Osteoblast (primary cell): ENCODE measurements around the gene RAD9B. TPM values are rescaled to one million over a fixed set of nuclear protein-coding genes. Genes with fewer than 3 reads are reported as not detected.

Experiments
- DNase-seq: peaks from one replicate; pipeline ENCODE4 v3.0.0; 2011; ENCODE audit warnings: low spot score, mixed read lengths; ENCODE audit not compliant: insufficient read length; ENCODE audit errors: missing footprints
- H2AFZ ChIP-seq: 2 replicates; pipeline ENCODE4 v1.6.0; 2011; ENCODE audit warnings: mild to moderate bottlenecking, low read length
- H3K27ac ChIP-seq: 2 replicates; pipeline ENCODE4 v1.5.1; 2011; ENCODE audit warnings: mild to moderate bottlenecking, low read depth, low read length, moderate library complexity
- H3K27me3 ChIP-seq: 2 replicates; pipeline ENCODE4 v1.6.0; 2012; ENCODE audit warnings: mild to moderate bottlenecking, control low read depth, inconsistent platforms, low read length, moderate library complexity; ENCODE audit not compliant: insufficient read depth
- H3K36me3 ChIP-seq: 2 replicates; pipeline ENCODE4 v1.5.1; 2011; ENCODE audit warnings: mild to moderate bottlenecking, low read length, control low read depth, moderate library complexity; ENCODE audit not compliant: insufficient read depth
- H3K4me1 ChIP-seq: 2 replicates; pipeline ENCODE4 v1.5.1; 2011; ENCODE audit warnings: mild to moderate bottlenecking, low read length, control low read depth, moderate library complexity; ENCODE audit not compliant: insufficient read depth
- H3K4me2 ChIP-seq: 2 replicates; pipeline ENCODE4 v1.6.0; 2011; ENCODE audit warnings: mild to moderate bottlenecking, low read length; ENCODE audit not compliant: insufficient read depth
- H3K4me3 ChIP-seq: fragments of 200-600 bp; sonication (generic); 3 replicates; pipeline ENCODE4 v1.5.1; 2012; ENCODE audit warnings: mild to moderate bottlenecking, low read length, inconsistent platforms; ENCODE audit not compliant: insufficient read depth
- H3K79me2 ChIP-seq: 2 replicates; pipeline ENCODE4 v1.6.0; 2012; ENCODE audit warnings: mild to moderate bottlenecking, low read length, control low read depth, inconsistent platforms; ENCODE audit not compliant: insufficient read depth
- H3K9me3 ChIP-seq: 2 replicates; pipeline ENCODE4 v1.5.1; 2011; ENCODE audit warnings: low read depth, low read length, control low read depth
- H4K20me1 ChIP-seq: 2 replicates; pipeline ENCODE4 v1.6.0; 2012; ENCODE audit warnings: mild to moderate bottlenecking, low read length, control low read depth; ENCODE audit not compliant: insufficient read depth
- total RNA-seq: library from RNA; depleted of rRNA; stranded (reverse); fragments of >200 nt; gene quantifications from 2 replicates; pipeline ENCODE4 v1.2.3, GENCODE V29; 2012
- TF ChIP-seq, protein P1 (sequence below): IDR thresholded peaks from 2 replicates; pipeline ENCODE4 v1.5.1; 2011; ENCODE audit warnings: mild to moderate bottlenecking, low read depth, low read length, moderate library complexity; ENCODE audit errors: extremely low read depth

Gene RAD9B
- total RNA-seq, 1 donor = 0.36 TPM

DNA sequence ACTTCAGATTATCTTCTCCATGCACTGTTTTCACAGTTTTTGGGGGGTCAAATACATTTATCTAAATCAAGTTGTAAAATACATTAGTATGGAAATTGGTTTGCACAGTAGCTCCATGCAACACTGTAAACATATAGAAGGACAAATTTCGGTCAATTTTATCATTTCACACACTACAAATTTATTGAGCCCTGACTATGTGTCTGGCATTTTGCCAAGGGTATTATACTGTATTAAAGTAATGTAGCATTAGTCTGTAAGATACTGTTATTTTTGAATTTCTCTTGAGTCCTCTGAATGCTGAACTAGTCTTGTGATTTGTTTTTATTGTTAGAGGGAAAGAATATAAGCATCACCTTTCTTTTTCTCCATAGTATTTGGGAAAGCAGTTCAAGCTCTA is 1.3 kb downstream of the RAD9B start:
- H3K4me1 ChIP-seq = peaks cover 30% of the 10 kb centered on the region
- peaks cover 35% of the 10 kb centered on the region for H3K79me2 ChIP-seq
- no peak for DNase-seq
- H3K27me3 ChIP-seq = no peaks in the 10 kb centered on the region
- H3K36me3 ChIP-seq = peaks cover 14% of the 10 kb centered on the region
- TF ChIP-seq, protein P1, sequence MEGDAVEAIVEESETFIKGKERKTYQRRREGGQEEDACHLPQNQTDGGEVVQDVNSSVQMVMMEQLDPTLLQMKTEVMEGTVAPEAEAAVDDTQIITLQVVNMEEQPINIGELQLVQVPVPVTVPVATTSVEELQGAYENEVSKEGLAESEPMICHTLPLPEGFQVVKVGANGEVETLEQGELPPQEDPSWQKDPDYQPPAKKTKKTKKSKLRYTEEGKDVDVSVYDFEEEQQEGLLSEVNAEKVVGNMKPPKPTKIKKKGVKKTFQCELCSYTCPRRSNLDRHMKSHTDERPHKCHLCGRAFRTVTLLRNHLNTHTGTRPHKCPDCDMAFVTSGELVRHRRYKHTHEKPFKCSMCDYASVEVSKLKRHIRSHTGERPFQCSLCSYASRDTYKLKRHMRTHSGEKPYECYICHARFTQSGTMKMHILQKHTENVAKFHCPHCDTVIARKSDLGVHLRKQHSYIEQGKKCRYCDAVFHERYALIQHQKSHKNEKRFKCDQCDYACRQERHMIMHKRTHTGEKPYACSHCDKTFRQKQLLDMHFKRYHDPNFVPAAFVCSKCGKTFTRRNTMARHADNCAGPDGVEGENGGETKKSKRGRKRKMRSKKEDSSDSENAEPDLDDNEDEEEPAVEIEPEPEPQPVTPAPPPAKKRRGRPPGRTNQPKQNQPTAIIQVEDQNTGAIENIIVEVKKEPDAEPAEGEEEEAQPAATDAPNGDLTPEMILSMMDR = no peak
- H3K27ac ChIP-seq = no peak overlapping the region
- no peaks in the 10 kb centered on the region for H3K9me3 ChIP-seq
- no peak overlapping the region for H2AFZ ChIP-seq
- H3K4me3 ChIP-seq = no peak overlapping the region
- no peak overlapping the region for H3K4me2 ChIP-seq
- no peaks in the 10 kb centered on the region for H4K20me1 ChIP-seq

DNA sequence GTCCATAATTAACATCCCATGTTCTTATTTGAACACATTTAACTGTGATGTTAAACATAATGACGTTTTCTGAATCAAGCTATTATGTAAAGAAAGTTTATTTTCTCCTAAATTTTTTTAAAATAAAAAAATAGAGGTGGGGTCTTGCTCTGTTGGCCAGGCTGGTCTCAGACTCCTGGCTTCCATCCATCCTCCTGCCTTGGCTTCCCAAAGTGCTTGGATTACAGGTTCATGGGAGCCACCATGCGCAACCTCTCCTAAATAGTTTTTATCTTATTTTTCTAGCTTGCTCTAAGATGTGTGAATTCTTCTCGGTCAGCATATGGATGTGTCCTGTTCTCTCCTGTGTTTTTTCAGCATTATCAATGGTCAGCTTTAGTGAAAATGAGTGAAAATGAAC is 3.2 kb downstream of the RAD9B start:
- Histone ChIP-seq H3K79me2 (peaks cover 16% of the 10 kb centered on the region), H4K20me1 (no peaks in the 10 kb centered on the region), H3K4me2 (no peak overlapping the region), H3K27ac (no peak overlapping the region), H2AFZ (no peak overlapping the region), H3K27me3 (no peaks in the 10 kb centered on the region), H3K9me3 (no peaks in the 10 kb centered on the region), H3K4me1 (peaks cover 12% of the 10 kb centered on the region), H3K4me3 (no peak overlapping the region), H3K36me3 (peaks cover under 1% of the 10 kb centered on the region)
- DNase-seq = no peak
- TF ChIP-seq, protein P1 = no peak

DNA sequence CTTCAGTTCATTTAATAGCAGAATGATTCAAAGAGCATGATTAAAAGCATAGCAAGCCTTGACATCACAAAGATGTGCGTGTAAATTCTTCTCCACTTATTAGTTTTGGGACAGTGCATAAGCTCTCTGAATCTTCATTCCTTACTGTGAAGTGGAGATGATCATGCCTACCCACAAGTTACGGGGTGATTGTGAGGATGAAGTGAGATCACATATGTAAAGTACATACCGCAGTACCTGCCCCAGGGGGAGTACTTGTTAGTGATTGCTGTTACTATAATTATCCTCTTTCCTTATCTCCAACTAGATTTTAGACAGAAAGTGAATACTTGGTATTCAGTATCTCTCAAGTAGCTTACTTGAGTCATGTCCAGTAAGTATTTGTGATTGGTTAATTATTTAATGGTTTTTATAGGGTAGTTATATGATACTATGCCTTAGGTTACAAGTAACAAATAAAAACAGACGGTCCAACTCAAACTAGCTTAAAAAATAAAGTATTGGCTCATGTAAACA is 6.0 kb downstream of the RAD9B start:
- no peaks in the 10 kb centered on the region for H3K79me2 ChIP-seq
- H2AFZ ChIP-seq = no peak overlapping the region
- no peaks in the 10 kb centered on the region for H3K36me3 ChIP-seq
- no peaks in the 10 kb centered on the region for H3K9me3 ChIP-seq
- TF ChIP-seq, protein P1 = no peak
- no peak overlapping the region for H3K4me3 ChIP-seq
- DNase-seq = no peak
- H3K4me1 ChIP-seq = no peaks in the 10 kb centered on the region
- H3K4me2 ChIP-seq = no peak overlapping the region
- H4K20me1 ChIP-seq = no peaks in the 10 kb centered on the region
- peaks cover 5% of the 10 kb centered on the region for H3K27me3 ChIP-seq
- no peak overlapping the region for H3K27ac ChIP-seq

DNA sequence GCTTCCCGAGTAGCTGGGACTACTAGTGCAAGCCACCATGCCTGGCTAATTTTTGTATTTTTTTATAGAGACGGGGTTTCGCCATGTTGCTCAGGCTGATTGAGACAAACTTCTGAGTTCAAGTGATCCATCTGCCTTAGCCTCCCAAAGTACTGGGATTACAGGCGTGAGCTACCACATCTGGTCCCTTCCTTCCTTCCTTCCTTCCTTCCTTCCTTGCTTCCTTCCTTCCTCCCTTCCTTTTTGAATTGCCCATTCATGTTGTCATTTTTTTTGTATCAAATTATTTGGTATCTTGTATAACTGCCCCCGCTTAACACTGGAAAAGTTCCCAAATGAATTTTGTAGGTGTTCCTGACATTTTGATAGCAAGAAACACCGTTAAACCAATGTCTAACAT is 11.7 kb downstream of the RAD9B start:
- no peaks in the 10 kb centered on the region for H4K20me1 ChIP-seq
- H3K36me3 ChIP-seq = no peaks in the 10 kb centered on the region
- DNase-seq = no peak
- no peaks in the 10 kb centered on the region for H3K9me3 ChIP-seq
- no peak overlapping the region for H3K4me2 ChIP-seq
- peaks cover 5% of the 10 kb centered on the region for H3K27me3 ChIP-seq
- TF ChIP-seq, protein P1 = no peak
- no peak overlapping the region for H3K4me3 ChIP-seq
- no peak overlapping the region for H3K27ac ChIP-seq
- H3K79me2 ChIP-seq = no peaks in the 10 kb centered on the region
- no peak overlapping the region for H2AFZ ChIP-seq
- no peaks in the 10 kb centered on the region for H3K4me1 ChIP-seq
